ENCODE results near the gene CMIP. TPM values are rescaled to one million over a fixed set of nuclear protein-coding genes. Genes with fewer than 3 reads are reported as not detected.
A peak's percentile ranks its signal among the peaks of the same experiment; 100 is the strongest.

Gene CMIP
- polyA plus RNA-seq, 1 experiment = 4.9 TPM

DNA sequence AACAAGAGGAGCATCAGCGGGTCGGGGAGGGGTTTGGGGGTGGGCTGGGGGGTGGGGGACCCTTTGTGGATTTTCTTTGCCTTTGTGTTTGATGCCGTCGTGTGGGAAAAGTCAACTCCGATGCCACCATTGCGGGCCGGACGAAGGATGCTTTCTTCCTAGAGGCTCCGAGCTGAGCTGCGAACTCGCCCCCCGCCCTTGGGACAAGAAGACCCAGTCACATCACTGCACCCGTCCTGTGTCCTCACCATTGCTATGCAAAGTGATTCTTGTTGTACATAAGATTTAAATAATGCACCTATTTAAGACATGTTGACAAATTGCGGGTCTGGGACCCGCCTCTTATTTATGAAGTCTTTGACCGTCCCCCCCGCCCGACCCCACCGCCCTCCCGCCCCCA lies 265.4 kb downstream of the CMIP start:
- Histone ChIP-seq H3K36me3 (ENCODE audit: control insufficient read depth, insufficient read depth, low read length) (peaks cover 15% of the 10 kb centered on the region; the same call in 1 of the 2 replicates), H3K27me3 (ENCODE audit: control insufficient read depth, insufficient read depth, low read length) (peaks cover 2% of the 10 kb centered on the region; the same call in 1 of the 2 replicates), H3K4me3 (ENCODE audit: low read depth, low read length) (no peak overlapping the region)
- DNase-seq (ENCODE audit: low read depth) = no peak
- ChIA-PET POLR2A (no interaction called here), CTCF (no interaction called here)
- TF ChIP-seq, protein P1, sequence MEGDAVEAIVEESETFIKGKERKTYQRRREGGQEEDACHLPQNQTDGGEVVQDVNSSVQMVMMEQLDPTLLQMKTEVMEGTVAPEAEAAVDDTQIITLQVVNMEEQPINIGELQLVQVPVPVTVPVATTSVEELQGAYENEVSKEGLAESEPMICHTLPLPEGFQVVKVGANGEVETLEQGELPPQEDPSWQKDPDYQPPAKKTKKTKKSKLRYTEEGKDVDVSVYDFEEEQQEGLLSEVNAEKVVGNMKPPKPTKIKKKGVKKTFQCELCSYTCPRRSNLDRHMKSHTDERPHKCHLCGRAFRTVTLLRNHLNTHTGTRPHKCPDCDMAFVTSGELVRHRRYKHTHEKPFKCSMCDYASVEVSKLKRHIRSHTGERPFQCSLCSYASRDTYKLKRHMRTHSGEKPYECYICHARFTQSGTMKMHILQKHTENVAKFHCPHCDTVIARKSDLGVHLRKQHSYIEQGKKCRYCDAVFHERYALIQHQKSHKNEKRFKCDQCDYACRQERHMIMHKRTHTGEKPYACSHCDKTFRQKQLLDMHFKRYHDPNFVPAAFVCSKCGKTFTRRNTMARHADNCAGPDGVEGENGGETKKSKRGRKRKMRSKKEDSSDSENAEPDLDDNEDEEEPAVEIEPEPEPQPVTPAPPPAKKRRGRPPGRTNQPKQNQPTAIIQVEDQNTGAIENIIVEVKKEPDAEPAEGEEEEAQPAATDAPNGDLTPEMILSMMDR (IDR thresholded peaks at IDR 0.05; ENCODE audit: insufficient read depth, low read depth, low read length) = no peak

DNA sequence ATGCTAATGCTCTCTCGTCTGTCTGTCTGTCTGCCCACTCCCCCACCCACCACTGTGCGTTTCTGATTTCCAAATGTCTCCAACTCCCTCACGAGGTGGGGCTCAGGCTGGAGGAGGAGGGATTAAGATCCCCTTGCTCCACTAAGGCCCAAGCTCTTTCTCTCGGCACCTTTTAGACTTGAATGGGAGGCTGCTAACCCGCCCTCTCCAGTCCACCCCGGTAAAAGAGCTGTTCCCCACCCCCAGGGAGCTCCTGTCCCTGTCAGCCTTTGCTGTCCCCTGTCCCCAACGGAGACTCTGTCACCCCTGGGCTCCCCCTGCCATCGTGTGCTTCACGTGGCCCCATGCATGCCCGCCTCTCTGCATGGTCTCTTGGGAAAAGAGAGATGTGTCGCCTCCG lies 266.0 kb downstream of the CMIP start:
- H3K36me3 ChIP-seq (ENCODE audit: control insufficient read depth, insufficient read depth, low read length) = peaks cover 12% of the 10 kb centered on the region; the same call in 1 of the 2 replicates
- ChIA-PET CTCF (no interaction called here), POLR2A (no interaction called here)
- H3K27me3 ChIP-seq (ENCODE audit: control insufficient read depth, insufficient read depth, low read length) = peaks cover 2% of the 10 kb centered on the region; the same call in 1 of the 2 replicates
- no peak overlapping the region for H3K4me3 ChIP-seq (ENCODE audit: low read depth, low read length)
- TF ChIP-seq, protein P1 (IDR thresholded peaks at IDR 0.05; ENCODE audit: insufficient read depth, low read depth, low read length) = no peak
- no peak for DNase-seq (ENCODE audit: low read depth)

DNA sequence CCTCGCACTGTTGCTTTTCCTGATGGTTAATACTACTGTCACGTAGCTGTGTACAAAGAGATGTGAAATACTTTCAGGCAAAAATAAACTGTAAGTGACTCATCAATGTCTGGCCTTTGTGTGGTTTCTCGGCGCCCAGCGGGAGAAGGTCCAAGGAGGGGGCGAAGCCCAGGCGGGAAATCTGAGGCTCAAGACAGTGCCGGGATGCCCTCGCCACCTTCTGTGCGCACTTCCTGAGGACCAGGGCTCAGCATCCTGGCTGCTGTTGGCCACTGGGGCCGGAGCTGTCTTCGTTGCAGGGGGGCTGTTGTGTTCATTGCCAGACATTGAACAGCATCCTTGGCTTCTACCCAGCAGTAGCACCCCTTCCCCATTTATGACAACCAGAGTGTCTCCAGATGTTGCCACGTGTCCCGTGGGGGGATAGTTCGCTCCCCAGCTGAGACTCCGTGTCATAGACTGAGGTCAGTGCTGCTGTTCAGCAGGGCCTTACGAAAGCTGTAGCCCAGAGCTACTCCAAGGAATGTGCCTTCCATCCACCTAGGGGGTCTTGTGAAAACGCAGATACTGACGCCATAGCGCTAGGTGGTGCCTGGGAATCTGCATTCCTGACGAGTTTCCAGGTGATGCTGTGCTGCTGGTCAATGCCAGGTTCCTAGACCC lies 267.2 kb downstream of the CMIP start:
- ChIA-PET POLR2A (interaction anchor here (0.7 kb wide), 1 partner anchor 143 kb away, joined by 6 read pairs; no protein-coding TSS in a partner anchor), CTCF (interaction anchor here (0.8 to 4.1 kb wide), 6 partner anchors 12 to 676 kb away, joined by 3 to 22 read pairs (median 4); partner anchors contain the start of gene ATMIN)
- DNase-seq (ENCODE audit: low read depth) = peak; percentile 74
- H3K27me3 ChIP-seq (ENCODE audit: control insufficient read depth, insufficient read depth, low read length) = peaks cover 2% of the 10 kb centered on the region; the same call in 1 of the 2 replicates
- peaks cover 8% of the 10 kb centered on the region; the same call in 1 of the 2 replicates for H3K36me3 ChIP-seq (ENCODE audit: control insufficient read depth, insufficient read depth, low read length)
- no peak overlapping the region for H3K4me3 ChIP-seq (ENCODE audit: low read depth, low read length)
- TF ChIP-seq, protein P1 (IDR thresholded peaks at IDR 0.05; ENCODE audit: insufficient read depth, low read depth, low read length) = peak; percentile 9; the same call in 1 of the 2 replicates

DNA sequence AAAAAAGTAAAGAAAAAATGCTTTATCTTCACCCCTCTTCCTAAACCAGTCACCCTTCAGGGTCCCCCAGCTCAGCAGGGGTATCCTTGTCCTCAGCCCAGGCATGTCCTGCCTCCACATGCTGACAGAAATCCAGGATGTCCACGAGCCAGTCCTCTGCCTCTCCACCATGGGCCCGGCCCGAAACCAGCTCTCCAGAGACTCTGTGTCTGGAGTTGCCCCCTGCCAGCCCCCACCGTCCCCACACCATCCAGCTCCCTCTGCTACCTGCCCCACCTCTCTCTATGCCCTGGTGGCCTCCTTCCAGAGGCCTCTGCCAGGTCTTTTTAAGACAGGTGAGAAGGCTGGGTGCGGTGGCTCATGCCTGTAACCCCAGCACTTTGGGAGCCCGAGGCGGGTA lies 268.1 kb downstream of the CMIP start:
- no peak for DNase-seq (ENCODE audit: low read depth)
- Histone ChIP-seq H3K4me3 (ENCODE audit: low read depth, low read length) (no peak overlapping the region), H3K27me3 (ENCODE audit: control insufficient read depth, insufficient read depth, low read length) (peaks cover 2% of the 10 kb centered on the region; the same call in 1 of the 2 replicates), H3K36me3 (ENCODE audit: control insufficient read depth, insufficient read depth, low read length) (peaks cover 6% of the 10 kb centered on the region; the same call in 1 of the 2 replicates)
- TF ChIP-seq, protein P1 (IDR thresholded peaks at IDR 0.05; ENCODE audit: insufficient read depth, low read depth, low read length) = no peak
- CTCF ChIA-PET = interaction anchor here (0.7 to 4.1 kb wide), 4 partner anchors 11 to 311 kb away, joined by 3 to 22 read pairs (median 4); no protein-coding TSS in a partner anchor
- POLR2A ChIA-PET = no interaction called here

DNA sequence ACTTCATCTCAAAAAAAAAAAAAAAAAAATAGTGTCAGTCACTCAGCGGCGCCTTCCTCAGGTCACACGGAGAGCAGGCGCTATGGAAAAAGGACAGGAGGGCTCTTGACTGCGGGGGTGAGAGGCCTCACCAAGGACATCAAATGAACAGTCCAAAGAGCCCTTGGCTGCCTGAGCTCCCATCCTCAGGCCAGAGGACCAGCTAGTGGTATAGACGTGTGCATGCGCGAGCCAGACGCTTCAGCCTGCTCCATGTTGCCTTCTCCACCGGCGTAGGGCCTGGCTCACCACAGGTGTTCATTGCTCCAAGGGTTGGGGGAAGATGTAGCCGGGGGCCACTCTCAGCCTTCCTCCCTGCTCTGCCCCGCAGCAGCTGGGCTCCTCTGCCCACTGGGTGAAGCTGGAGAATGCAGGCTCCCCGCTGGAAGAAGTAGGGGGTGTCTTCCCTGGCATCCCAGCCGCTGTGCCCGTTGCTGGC lies 268.7 kb downstream of the CMIP start:
- POLR2A ChIA-PET = no interaction called here
- CTCF ChIA-PET = interaction anchor here (0.7 to 4.1 kb wide), 3 partner anchors 10 to 139 kb away, joined by 3 to 22 read pairs (median 4); no protein-coding TSS in a partner anchor

More for the DNA sequence above, 268.7 kb downstream of the CMIP start:
- H3K4me3 ChIP-seq (ENCODE audit: low read depth, low read length) = no peak overlapping the region
- peaks cover 2% of the 10 kb centered on the region; the same call in 1 of the 2 replicates for H3K27me3 ChIP-seq (ENCODE audit: control insufficient read depth, insufficient read depth, low read length)
- H3K36me3 ChIP-seq (ENCODE audit: control insufficient read depth, insufficient read depth, low read length) = peaks cover 3% of the 10 kb centered on the region; the same call in 1 of the 2 replicates
- no peak for DNase-seq (ENCODE audit: low read depth)
- TF ChIP-seq, protein P1 (IDR thresholded peaks at IDR 0.05; ENCODE audit: insufficient read depth, low read depth, low read length) = no peak
